KMS-11 (cell line): ENCODE results near the gene EFCC1.

Source experiments
- H2AFZ ChIP-seq: fragments of 200-600 bp; sonication (generic); 2 replicates; pipeline ENCODE4 v1.6.1; 2016; ENCODE audit warnings: antibody characterized with exemption, mixed run types, low read depth
- H3K27ac ChIP-seq: fragments of 200-600 bp; sonication (generic); 2 replicates; pipeline ENCODE4 v1.6.1; 2016; ENCODE audit warnings: mild to moderate bottlenecking, mixed run types
- H3K27me3 ChIP-seq: fragments of 200-600 bp; sonication (generic); 2 replicates; pipeline ENCODE4 v1.6.1; 2017; ENCODE audit warnings: mild to moderate bottlenecking, low read depth, mixed run types, moderate library complexity; ENCODE audit not compliant: insufficient read depth
- H3K36me3 ChIP-seq: fragments of 200-600 bp; sonication (generic); 2 replicates; pipeline ENCODE4 v1.6.1; 2017; ENCODE audit warnings: mild to moderate bottlenecking, mixed run types; ENCODE audit not compliant: insufficient read depth
- H3K4me1 ChIP-seq: fragments of 200-600 bp; sonication (generic); 2 replicates; pipeline ENCODE4 v1.6.1; 2016; ENCODE audit warnings: mild to moderate bottlenecking, low read depth, mixed run types; ENCODE audit not compliant: poor library complexity, severe bottlenecking
- H3K4me2 ChIP-seq: fragments of 200-600 bp; sonication (generic); 2 replicates; pipeline ENCODE4 v1.7.0; 2016; ENCODE audit warnings: mild to moderate bottlenecking, mixed run types
- H3K4me3 ChIP-seq: fragments of 200-600 bp; sonication (generic); IDR thresholded peaks from 2 replicates; pipeline ENCODE4 v1.6.1; 2017; ENCODE audit warnings: low read depth, low read length, mixed read lengths; ENCODE audit not compliant: insufficient read depth
- H3K79me2 ChIP-seq: fragments of 200-600 bp; sonication (generic); 2 replicates; pipeline ENCODE4 v1.6.1; 2016; ENCODE audit warnings: low read depth, mixed run types; ENCODE audit not compliant: insufficient read depth
- H3K9ac ChIP-seq: fragments of 200-600 bp; sonication (generic); 2 replicates; pipeline ENCODE4 v1.6.1; 2016; ENCODE audit warnings: mild to moderate bottlenecking, mixed run types
- H4K20me1 ChIP-seq: fragments of 200-600 bp; sonication (generic); 2 replicates; pipeline ENCODE4 v1.6.1; 2016; ENCODE audit warnings: mild to moderate bottlenecking, mixed run types; ENCODE audit not compliant: insufficient read depth
- CTCF ChIP-seq: fragments of 200-600 bp; sonication (generic); conservative IDR thresholded peaks from 2 replicates; pipeline ENCODE4 v1.6.1; 2017; ENCODE audit warnings: low read depth, mild to moderate bottlenecking, antibody characterized with exemption, low read length, moderate library complexity, mixed read lengths

EFCC1 gene

DNA sequence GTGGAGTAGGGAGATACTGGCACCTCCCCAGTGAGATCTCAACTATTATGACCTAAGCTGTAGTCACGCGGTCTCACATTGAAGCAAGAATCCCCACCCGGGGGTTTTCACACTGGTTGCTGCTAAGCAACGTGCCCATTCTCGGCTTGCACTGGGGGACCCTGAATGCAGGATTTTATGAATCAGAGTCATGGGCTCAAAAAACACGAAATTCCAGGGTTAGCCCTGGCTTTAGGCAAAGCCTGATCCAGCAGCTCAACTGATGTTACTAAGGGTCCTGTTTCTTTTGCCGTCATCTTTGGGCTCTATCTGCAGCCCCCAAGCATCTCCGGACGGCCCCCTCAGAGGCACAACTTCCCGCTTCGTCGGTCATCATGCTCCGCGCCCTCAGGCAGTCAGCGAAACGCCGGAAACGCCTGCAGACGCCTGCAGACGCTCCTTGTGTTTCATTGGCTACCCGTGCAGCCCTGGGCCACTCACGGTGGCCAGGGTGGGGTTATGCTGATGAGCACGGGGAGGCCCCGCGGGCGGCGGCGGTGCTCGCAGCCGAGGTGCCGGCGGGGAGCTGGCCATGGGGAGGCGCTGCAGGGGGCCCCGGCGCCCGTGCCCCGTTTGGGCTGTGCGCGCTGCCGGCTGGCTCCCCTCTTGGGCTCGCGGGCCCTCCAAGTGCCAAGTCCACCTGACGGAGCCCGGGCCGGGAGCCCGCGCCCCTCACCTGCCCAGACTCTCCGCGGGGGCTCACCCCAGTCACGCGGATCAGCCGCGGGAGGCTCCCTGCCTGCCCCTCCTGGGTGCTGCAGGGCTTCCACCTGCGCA, 25.8 kb downstream of the EFCC1 start:
- Histone ChIP-seq H3K27ac (no peak overlapping the region), H3K27me3 (no peaks in the 10 kb centered on the region), H3K4me1 (peaks cover 6% of the 10 kb centered on the region), H4K20me1 (no peaks in the 10 kb centered on the region), H2AFZ (peak overlapping the region; percentile 95), H3K4me2 (peak overlapping the region; percentile 66), H3K9ac (peak overlapping the region; percentile 37; the same call in 1 of the 2 replicates), H3K79me2 (no peaks in the 10 kb centered on the region), H3K4me3 (peak overlapping the region; percentile 93), H3K36me3 (no peaks in the 10 kb centered on the region)
- peak; percentile 61 for TF ChIP-seq CTCF

DNA sequence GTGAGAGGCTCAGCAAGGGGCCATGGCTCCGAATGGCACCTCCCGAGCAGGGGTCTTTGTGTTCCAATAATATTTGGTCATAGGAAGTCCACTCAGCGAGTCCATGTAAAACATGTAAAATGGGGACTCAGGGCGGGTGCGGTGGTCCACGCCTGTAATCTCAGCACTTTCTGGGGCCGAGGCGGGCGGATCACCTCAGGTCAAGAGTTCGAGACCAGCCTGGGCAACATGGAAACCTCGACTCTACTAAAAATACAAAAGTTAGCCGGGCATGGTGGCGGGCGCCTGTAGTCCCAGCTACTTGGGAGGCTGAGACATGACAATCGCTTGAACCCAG, 26.4 kb downstream of the EFCC1 start:
- Histone ChIP-seq H3K27me3 (no peaks in the 10 kb centered on the region), H3K36me3 (no peaks in the 10 kb centered on the region), H4K20me1 (no peaks in the 10 kb centered on the region), H3K9ac (peak overlapping the region; percentile 37; the same call in 1 of the 2 replicates), H3K79me2 (no peaks in the 10 kb centered on the region), H3K4me1 (peaks cover 6% of the 10 kb centered on the region), H2AFZ (peak overlapping the region; percentile 95), H3K4me3 (peak overlapping the region; percentile 82), H3K4me2 (peak overlapping the region; percentile 31; the same call in 1 of the 2 replicates), H3K27ac (no peak overlapping the region)
- peak; percentile 39 for TF ChIP-seq CTCF

DNA sequence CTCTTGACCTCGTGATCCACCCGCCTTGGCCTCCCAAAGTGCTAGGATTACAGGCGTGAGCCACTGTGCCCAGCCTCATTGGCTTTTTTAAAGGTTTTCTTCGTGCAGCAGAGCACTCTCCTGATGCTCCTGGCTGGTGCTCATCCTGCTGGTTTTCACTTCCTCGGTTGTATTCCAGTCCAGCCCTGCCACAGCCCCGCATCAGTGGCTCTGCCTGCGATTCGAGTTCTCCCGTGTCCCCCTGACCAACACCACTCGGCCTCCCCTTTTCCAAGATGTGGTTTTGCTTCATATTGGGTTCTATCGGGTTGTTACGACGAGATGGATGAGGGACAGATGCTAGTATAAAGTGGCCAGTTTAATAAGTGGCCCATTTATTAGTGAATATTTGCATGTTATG, 27.8 kb downstream of the EFCC1 start:
- H3K4me1 ChIP-seq, result peaks cover 6% of the 10 kb centered on the region

DNA sequence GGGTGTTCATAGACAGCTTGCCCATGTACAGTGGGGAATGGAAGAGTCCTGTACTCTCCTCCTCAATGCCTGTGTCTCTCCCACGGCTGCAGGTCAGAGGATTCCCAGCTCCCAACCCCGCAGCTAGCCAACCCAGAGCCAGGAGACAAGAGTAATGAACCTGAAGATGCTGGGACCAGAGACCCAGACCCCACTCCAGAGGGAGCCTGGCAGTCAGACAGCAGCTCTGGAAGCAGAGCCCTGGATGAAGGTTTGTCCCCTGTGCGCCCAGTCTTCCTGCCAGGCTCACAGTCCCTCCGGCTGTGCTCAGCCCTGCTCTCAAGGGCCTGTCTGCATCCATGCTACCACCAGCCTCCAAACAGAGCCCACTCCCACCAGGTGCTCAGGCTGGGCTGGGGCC, 29.5 kb downstream of the EFCC1 start:
- H3K36me3 ChIP-seq, result no peaks in the 10 kb centered on the region
- H3K27ac ChIP-seq, result no peak overlapping the region
- H3K4me2 ChIP-seq, result no peak overlapping the region
- no peak overlapping the region for H3K4me3 ChIP-seq
- H3K9ac ChIP-seq, result no peak overlapping the region
- TF ChIP-seq CTCF, result no peak
- no peaks in the 10 kb centered on the region for H4K20me1 ChIP-seq
- no peaks in the 10 kb centered on the region for H3K79me2 ChIP-seq
- H2AFZ ChIP-seq, result no peak overlapping the region
- H3K4me1 ChIP-seq, result peaks cover 6% of the 10 kb centered on the region
- H3K27me3 ChIP-seq, result no peaks in the 10 kb centered on the region

More for the DNA sequence above, 27.8 kb downstream of the EFCC1 start:
- H3K4me3 ChIP-seq, result no peak overlapping the region
- no peak overlapping the region for H3K4me2 ChIP-seq
- H3K79me2 ChIP-seq, result no peaks in the 10 kb centered on the region
- TF ChIP-seq CTCF, result no peak
- no peaks in the 10 kb centered on the region for H3K27me3 ChIP-seq
- H3K9ac ChIP-seq, result no peak overlapping the region
- H4K20me1 ChIP-seq, result no peaks in the 10 kb centered on the region
- H2AFZ ChIP-seq, result no peak overlapping the region
- H3K36me3 ChIP-seq, result no peaks in the 10 kb centered on the region
- no peak overlapping the region for H3K27ac ChIP-seq
